Measurements from ENCODE around the gene CTNNA1. TPM values are rescaled to one million over a fixed set of nuclear protein-coding genes. Genes with fewer than 3 reads are reported as not detected.

Gene CTNNA1
- total and polyA plus RNA-seq, 4 donors, result 115 to 480 (median 302) TPM

DNA sequence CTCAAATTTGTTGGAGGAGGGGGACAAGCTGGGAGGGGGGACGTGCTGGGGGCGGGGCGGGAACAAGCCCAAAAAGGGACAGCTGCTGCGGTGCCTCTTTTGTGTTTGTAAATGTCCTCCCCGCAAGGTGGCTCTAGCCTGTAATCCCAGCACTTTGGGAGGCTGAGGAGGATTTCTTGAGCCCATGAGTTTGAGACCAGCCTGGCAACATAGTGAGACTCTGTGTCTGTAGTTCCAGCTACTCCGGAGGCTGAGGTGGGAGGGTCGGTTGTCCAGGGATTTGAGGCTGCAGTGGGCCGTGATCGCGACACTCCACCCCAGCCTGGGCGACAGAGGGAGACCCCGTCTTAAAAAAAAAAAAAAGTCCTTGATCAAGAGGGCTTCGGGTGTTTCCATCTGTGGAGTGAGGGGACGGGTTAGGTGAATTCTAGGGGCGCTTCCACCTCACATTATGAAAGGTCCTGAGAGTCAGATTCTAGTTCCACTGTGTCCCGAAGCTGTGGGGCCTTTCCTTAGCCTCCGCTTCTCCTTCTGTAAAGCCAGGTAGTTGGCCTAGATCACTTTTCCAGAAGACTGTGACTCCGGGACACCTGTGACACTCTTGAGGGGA lies 779 bp upstream of the CTNNA1 start:
- Histone ChIP-seq H3K27me3 (ENCODE audit: control insufficient read depth in 3 of 3, insufficient read depth in 3 of 3, low read length in 2 of 3) (no peaks in the 10 kb centered on the region), H3K36me3 (ENCODE audit: control insufficient read depth in 4 of 4, insufficient read depth in 4 of 4, low read length in 4 of 4) (peaks cover 0 to 13% (median 6%) of the 10 kb centered on the region in 4 donors), H3K9ac (ENCODE audit: insufficient read depth in 1 of 2, low read length in 2 of 2) (peak overlapping the region; percentile 73 to 86), H3K9me3 (ENCODE audit: control insufficient read depth in 4 of 4, insufficient read depth in 3 of 4, low read length in 3 of 4) (peaks cover 0 to under 1% (median 0%) of the 10 kb centered on the region in 4 donors), H3K4me3 (peak overlapping the region; percentile 52), H3K4me1 (ENCODE audit: control insufficient read depth in 5 of 5, insufficient read depth in 5 of 5, low read length in 5 of 5) (peaks cover 0 to 16% (median 12%) of the 10 kb centered on the region in 5 donors), H3K27ac (ENCODE audit: low read depth in 1 of 2, low read length in 1 of 2) (peak overlapping the region; percentile 92 to 97)
- peak; percentile 35 to 51 (median 48) for DNase-seq
- TF ChIP-seq, protein P1, sequence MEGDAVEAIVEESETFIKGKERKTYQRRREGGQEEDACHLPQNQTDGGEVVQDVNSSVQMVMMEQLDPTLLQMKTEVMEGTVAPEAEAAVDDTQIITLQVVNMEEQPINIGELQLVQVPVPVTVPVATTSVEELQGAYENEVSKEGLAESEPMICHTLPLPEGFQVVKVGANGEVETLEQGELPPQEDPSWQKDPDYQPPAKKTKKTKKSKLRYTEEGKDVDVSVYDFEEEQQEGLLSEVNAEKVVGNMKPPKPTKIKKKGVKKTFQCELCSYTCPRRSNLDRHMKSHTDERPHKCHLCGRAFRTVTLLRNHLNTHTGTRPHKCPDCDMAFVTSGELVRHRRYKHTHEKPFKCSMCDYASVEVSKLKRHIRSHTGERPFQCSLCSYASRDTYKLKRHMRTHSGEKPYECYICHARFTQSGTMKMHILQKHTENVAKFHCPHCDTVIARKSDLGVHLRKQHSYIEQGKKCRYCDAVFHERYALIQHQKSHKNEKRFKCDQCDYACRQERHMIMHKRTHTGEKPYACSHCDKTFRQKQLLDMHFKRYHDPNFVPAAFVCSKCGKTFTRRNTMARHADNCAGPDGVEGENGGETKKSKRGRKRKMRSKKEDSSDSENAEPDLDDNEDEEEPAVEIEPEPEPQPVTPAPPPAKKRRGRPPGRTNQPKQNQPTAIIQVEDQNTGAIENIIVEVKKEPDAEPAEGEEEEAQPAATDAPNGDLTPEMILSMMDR (IDR thresholded peaks at IDR 0.05; ENCODE audit: control extremely low read depth, extremely low read depth), result no peak
- 29 to 36% methylated on average over 18 of the region's 18 CpGs for WGBS, 2 donors
- no peak for ATAC-seq (ENCODE audit: insufficient read depth, low FRiP score)

DNA sequence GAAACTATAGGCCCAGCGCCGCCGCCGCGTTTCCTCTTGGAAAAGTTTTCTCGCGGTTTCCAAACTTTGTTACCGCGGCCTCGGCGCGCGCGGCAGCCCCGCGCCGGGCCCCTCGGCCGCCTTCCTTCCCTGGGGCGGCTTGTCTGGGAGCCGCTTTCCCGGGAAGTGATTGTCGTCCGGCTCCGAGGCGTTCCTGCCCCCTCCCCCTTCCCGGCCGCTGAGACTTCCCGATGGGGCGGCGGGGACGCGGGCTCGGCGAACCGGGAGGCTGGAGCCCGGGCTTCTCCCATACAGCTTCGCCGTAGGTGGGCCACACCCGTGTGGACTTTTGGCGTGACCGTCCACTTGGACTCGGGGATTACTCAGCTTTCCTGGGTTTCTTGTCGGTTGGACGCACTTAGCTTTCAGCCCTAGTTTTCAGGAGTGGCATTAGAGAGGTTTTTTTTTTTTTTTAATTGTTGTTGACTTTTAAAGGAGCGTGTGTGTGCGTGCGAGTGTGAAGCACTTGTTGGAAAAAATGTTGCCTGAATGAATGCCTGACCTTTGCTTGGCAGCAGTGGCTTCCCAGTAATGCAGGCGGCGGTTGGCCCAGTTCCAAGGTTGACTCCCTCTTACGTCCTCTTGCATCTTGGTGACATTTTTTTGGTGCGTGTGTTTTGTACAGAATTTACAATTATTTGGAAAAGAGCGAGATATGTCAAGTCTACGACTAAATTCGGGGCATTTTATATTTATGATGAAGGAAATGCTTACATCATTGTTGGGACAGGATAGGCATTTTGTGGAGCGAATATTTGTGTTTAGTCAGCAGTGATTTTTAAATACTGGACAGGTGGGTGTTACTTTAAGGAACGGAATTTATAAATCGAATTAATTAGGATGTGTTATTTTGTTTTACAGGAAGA lies 821 bp downstream of the CTNNA1 start:
- WGBS, 2 donors, result 2% methylated on average over 53 to 58 of the region's 58 CpGs

DNA sequence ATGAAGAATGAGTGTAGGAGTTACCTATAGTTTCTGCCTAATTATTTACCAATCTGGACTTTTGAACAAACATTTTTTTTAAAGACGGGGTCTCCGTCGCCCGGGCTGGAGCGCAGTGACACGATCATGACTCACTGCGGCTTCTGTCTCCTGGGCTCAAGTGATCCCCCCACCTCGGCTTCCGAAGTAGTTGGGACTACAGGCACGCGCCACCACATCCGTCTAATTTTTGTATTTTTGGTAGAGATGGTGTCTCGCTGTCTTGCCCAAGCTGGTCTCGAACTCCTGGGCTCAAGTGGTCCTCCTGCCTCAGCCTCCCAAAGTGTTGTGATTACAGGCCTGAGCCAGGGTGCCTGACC lies 1.5 kb downstream of the CTNNA1 start:
- H3K4me3 ChIP-seq, result peak overlapping the region; percentile 24
- H3K27ac ChIP-seq (ENCODE audit: low read depth in 1 of 2, low read length in 1 of 2), result peak overlapping the region; percentile 56 to 82
- ATAC-seq (ENCODE audit: insufficient read depth, low FRiP score) (no peak), DNase-seq (no peak)
- WGBS, 2 donors, result 54 to 76% methylated on average over 14 of the region's 14 CpGs
- peaks cover 0 to 31% (median 15%) of the 10 kb centered on the region in 4 donors for H3K36me3 ChIP-seq (ENCODE audit: control insufficient read depth in 4 of 4, insufficient read depth in 4 of 4, low read length in 4 of 4)
- TF ChIP-seq, protein P1 (IDR thresholded peaks at IDR 0.05; ENCODE audit: control extremely low read depth, extremely low read depth), result no peak
- H3K27me3 ChIP-seq (ENCODE audit: control insufficient read depth in 3 of 3, insufficient read depth in 3 of 3, low read length in 2 of 3), result no peaks in the 10 kb centered on the region
- peak overlapping the region; percentile 67 to 90 for H3K9ac ChIP-seq (ENCODE audit: insufficient read depth in 1 of 2, low read length in 2 of 2)
- H3K9me3 ChIP-seq (ENCODE audit: control insufficient read depth in 4 of 4, insufficient read depth in 3 of 4, low read length in 3 of 4), result peaks cover 0 to 9% (median 0%) of the 10 kb centered on the region in 4 donors
- peaks cover 0 to 16% (median 15%) of the 10 kb centered on the region in 5 donors for H3K4me1 ChIP-seq (ENCODE audit: control insufficient read depth in 5 of 5, insufficient read depth in 5 of 5, low read length in 5 of 5)

More for the DNA sequence above, 821 bp downstream of the CTNNA1 start:
- DNase-seq (peak; percentile 93 to 94 (median 93)), ATAC-seq (ENCODE audit: insufficient read depth, low FRiP score) (peak; percentile 59)
- peaks cover 0 to 25% (median 12%) of the 10 kb centered on the region in 4 donors for H3K36me3 ChIP-seq (ENCODE audit: control insufficient read depth in 4 of 4, insufficient read depth in 4 of 4, low read length in 4 of 4)
- TF ChIP-seq, protein P1 (IDR thresholded peaks at IDR 0.05; ENCODE audit: control extremely low read depth, extremely low read depth), result no peak
- peak overlapping the region; percentile 97 to 99 for H3K27ac ChIP-seq (ENCODE audit: low read depth in 1 of 2, low read length in 1 of 2)
- peak overlapping the region; percentile 67 to 90 for H3K9ac ChIP-seq (ENCODE audit: insufficient read depth in 1 of 2, low read length in 2 of 2)
- H3K27me3 ChIP-seq (ENCODE audit: control insufficient read depth in 3 of 3, insufficient read depth in 3 of 3, low read length in 2 of 3), result no peaks in the 10 kb centered on the region
- H3K4me1 ChIP-seq (ENCODE audit: control insufficient read depth in 5 of 5, insufficient read depth in 5 of 5, low read length in 5 of 5), result peaks cover 0 to 16% (median 13%) of the 10 kb centered on the region in 5 donors
- peaks cover 0 to 3% (median 0%) of the 10 kb centered on the region in 4 donors for H3K9me3 ChIP-seq (ENCODE audit: control insufficient read depth in 4 of 4, insufficient read depth in 3 of 4, low read length in 3 of 4)
- H3K4me3 ChIP-seq, result peak overlapping the region; percentile 92

Data from lung (tissue), 12 donors.